GM20000 (cell line): ENCODE measurements around the gene C6orf118.

Source experiments
- DNase-seq: peaks from one replicate; pipeline ENCODE4 v3.0.0; 2012; ENCODE audit warnings: low spot score
- TF ChIP-seq, protein P1 (sequence below): IDR thresholded peaks from 2 replicates; pipeline ENCODE4 v1.5.1; 2012; ENCODE audit warnings: mild to moderate bottlenecking, control low read depth; ENCODE audit errors: extremely low read depth, missing control alignments

C6orf118 gene

DNA sequence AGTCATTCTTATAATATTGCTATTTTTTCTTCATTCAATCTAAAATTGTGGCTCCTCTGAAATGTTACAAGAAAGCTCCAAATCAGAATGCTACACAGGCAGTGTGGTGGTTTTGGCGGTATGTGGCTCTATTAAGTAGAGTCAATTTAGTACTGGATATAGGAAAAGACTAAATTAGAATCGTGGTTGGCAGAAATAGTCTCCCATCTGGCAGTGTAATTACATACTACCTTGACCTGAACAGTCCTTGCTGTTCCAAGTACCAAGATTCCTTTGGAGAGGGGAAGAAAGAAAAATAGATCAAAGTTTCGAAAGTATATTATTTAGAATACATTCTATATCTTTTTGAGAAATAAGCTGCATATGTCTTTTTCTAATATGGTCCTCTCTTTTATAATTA lies 78.2 kb downstream of the C6orf118 start:
- no peak for DNase-seq
- TF ChIP-seq, protein P1, sequence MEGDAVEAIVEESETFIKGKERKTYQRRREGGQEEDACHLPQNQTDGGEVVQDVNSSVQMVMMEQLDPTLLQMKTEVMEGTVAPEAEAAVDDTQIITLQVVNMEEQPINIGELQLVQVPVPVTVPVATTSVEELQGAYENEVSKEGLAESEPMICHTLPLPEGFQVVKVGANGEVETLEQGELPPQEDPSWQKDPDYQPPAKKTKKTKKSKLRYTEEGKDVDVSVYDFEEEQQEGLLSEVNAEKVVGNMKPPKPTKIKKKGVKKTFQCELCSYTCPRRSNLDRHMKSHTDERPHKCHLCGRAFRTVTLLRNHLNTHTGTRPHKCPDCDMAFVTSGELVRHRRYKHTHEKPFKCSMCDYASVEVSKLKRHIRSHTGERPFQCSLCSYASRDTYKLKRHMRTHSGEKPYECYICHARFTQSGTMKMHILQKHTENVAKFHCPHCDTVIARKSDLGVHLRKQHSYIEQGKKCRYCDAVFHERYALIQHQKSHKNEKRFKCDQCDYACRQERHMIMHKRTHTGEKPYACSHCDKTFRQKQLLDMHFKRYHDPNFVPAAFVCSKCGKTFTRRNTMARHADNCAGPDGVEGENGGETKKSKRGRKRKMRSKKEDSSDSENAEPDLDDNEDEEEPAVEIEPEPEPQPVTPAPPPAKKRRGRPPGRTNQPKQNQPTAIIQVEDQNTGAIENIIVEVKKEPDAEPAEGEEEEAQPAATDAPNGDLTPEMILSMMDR, result no peak
